Ascending aorta (tissue), 2 donors: ENCODE results near the gene COL18A1. TPM values are rescaled to one million over a fixed set of nuclear protein-coding genes. Genes with fewer than 3 reads are reported as not detected.
A peak's percentile ranks its signal among the peaks of the same experiment; 100 is the strongest.

Experiments
- DNase-seq, 2 donors: peaks; one replicate each; pipeline ENCODE4 v3.0.0-alpha.2; 2019; ENCODE audit warnings: low spot score in 2 of 2
- H3K27ac ChIP-seq, 2 donors: fragments of 200-600 bp; sonication (generic); one replicate each; pipeline ENCODE4 v1.5.1; 2016 to 2017; ENCODE audit warnings: mild to moderate bottlenecking in 1 of 2
- H3K27me3 ChIP-seq: fragments of 200-600 bp; sonication (generic); one replicate; pipeline ENCODE4 v1.5.1; 2017
- H3K36me3 ChIP-seq, 2 donors: fragments of 200-600 bp; sonication (generic); one replicate each; pipeline ENCODE4 v1.5.1; 2016
- H3K4me1 ChIP-seq, 2 donors: fragments of 200-600 bp; sonication (generic); one replicate each; pipeline ENCODE4 v1.5.1; 2016 to 2017; ENCODE audit warnings: mild to moderate bottlenecking in 1 of 2
- H3K4me3 ChIP-seq, 2 donors: fragments of 200-600 bp; sonication (generic); one replicate each; pipeline ENCODE4 v1.5.1; 2016 to 2017; ENCODE audit warnings: mild to moderate bottlenecking in 1 of 2
- H3K9me3 ChIP-seq, 2 donors: fragments of 200-600 bp; sonication (generic); one replicate each; pipeline ENCODE4 v1.5.1; 2016
- intact Hi-C: fragments of 100-400 bp; cut with DNase I; formaldehyde crosslinking; loops from one replicate; pipeline ENCODE4 v1.15.1; 2023
- total RNA-seq: library from RNA; depleted of rRNA; stranded (reverse); fragments of >200 nt; gene quantifications from one replicate; pipeline ENCODE4 v1.1.0, GENCODE V29; 2016
- TF ChIP-seq, protein P1 (sequence below), 3 experiments: fragments of 200-600 bp in 2 of 3; fragments of 450-650 bp in 1 of 3; sonication (generic) in 2 of 3; IDR thresholded peaks; one replicate each; pipeline ENCODE4 v1.5.1; 2016 to 2019; ENCODE audit warnings: antibody characterized with exemption in 3 of 3, mild to moderate bottlenecking in 1 of 3, moderate library complexity in 1 of 3

Gene COL18A1
- total RNA-seq, 1 donor from 2014 or later = 699 TPM

DNA sequence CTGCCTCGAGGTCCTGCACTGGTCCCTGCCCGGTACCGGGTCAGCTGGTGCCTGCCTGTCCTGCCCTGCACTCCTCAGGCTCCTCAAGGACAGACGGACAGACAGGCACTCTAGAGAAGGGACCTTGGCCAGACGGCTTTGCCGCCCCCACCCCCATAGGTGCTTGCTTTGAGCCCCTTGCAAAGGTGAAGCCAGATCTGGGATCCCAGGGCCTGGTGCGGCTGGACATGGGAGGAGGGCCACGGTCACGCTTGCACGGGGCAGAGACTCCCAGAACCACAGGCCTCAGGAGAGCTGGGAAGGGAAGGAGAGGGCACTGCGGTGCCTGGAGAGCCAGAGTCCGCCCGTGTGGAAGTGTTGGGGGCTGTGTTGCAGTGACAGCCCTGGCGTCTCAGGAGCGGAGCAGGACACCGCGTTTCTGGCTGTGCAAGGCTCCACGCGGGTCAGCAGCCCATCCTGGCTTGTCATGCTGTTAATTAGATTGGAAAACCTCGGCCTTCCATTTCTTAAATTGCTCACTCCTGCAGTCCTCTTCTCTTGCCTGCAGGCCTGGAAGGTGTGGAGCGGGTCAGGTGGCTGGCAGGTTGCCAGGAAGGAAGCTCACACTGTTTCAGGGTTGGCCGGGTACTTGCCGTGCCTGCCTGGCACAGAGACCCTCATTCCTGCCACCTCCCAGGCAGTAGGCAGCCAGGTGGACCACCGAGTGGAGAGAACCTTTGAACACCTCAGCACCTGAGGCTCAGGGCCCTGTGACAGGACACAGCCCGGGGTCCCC is 16.3 kb downstream of the COL18A1 start:
- Histone ChIP-seq H3K4me1 (peaks cover 6 to 59% of the 10 kb centered on the region in 2 donors), H3K36me3 (no peaks in the 10 kb centered on the region), H3K27me3 (no peaks in the 10 kb centered on the region), H3K27ac (peak overlapping the region; percentile 65 to 97), H3K4me3 (peak overlapping the region; percentile 15 to 53), H3K9me3 (no peaks in the 10 kb centered on the region)
- peak in 1 of 2 donors; percentile 64 for DNase-seq
- TF ChIP-seq, protein P1, sequence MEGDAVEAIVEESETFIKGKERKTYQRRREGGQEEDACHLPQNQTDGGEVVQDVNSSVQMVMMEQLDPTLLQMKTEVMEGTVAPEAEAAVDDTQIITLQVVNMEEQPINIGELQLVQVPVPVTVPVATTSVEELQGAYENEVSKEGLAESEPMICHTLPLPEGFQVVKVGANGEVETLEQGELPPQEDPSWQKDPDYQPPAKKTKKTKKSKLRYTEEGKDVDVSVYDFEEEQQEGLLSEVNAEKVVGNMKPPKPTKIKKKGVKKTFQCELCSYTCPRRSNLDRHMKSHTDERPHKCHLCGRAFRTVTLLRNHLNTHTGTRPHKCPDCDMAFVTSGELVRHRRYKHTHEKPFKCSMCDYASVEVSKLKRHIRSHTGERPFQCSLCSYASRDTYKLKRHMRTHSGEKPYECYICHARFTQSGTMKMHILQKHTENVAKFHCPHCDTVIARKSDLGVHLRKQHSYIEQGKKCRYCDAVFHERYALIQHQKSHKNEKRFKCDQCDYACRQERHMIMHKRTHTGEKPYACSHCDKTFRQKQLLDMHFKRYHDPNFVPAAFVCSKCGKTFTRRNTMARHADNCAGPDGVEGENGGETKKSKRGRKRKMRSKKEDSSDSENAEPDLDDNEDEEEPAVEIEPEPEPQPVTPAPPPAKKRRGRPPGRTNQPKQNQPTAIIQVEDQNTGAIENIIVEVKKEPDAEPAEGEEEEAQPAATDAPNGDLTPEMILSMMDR (IDR thresholded peaks at IDR 0.05) = no peak
- intact Hi-C loops = no loop called here

DNA sequence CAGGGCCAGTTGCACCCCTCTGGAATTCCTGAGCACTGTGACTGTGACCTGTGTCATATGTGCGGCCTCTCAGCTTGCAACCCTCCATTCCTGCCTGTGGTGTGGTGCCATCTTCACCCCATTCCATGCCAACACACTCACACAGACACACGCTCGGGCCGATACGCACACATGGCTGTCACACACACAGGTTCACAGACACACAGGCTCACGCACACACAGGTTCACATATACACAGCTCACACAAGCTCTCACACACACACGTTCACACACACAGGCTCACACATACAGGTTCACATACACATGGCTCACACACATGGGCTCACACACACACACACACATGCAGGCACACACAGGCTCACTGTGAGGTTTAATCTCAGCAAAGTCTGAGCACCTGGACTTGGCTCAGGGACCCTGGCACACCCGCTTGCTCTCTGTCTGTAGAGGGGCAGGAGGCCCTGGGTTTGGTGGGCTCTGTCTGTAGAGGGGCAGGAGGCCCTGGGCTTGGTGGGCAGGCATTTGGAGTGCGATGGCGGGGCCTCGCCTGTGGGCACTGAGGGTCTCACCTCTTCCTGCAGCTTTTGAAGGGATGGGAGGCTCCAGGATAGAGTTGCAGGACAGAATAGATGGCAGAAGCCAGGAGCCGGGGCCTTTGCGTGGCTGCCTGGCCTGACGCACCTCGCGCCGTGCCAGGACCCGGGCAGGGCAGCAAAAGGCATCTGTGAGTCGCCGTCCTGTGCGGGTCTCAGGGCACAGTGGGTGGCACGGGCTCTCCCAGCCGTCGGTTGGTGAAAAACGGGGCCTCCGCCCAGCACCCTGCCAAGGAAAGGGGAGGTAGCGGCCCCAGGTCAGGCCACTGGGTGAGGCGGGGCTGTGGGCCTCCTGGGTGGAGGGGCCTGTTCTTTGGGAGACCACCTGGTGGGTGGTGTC is 17.1 kb downstream of the COL18A1 start:
- H3K36me3 ChIP-seq = no peaks in the 10 kb centered on the region
- intact Hi-C loops = no loop called here
- H3K27ac ChIP-seq = peak overlapping the region; percentile 65 to 97
- H3K9me3 ChIP-seq = no peaks in the 10 kb centered on the region
- no peaks in the 10 kb centered on the region for H3K27me3 ChIP-seq
- no peak overlapping the region for H3K4me3 ChIP-seq
- TF ChIP-seq, protein P1 (IDR thresholded peaks at IDR 0.05) = no peak
- peak in 1 of 2 donors; percentile 61 for DNase-seq
- H3K4me1 ChIP-seq = peaks cover 6 to 56% of the 10 kb centered on the region in 2 donors

DNA sequence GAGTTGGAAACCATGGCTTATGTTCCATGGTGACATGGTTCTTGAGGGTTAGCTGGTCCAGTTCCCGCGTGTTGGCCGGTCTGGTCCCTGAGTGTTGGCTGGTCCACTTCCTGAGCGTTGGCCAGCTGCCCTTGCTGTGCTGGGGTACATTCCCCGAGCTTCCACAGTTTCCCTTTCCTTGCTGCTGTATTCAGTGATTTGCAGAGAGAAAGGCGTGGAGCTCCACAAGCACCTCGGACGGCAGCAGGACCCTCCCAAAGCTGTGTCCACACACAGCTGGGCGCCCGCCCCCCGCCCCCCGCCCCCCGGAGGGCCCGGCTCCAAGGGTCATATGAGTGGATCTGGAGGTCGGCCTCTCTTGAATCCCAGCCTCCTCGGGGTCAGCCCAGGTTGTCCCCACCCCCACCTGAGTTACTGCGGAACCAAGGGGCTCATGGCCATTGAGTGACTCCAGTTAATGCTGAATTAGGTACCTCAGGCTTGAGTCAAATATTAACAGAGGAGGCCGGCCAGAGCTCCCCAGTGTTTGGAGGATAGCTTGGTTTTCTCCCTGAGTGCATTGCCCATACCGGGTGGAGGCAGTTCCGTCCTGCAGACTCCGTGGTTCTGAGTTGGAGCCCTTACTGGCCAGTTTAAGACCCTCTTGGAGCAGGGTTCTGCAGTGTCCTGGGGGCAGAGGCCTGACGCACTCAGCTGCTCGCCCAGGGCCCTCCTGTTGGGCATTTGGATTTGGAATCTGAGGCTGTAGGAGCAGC is 18.4 kb downstream of the COL18A1 start:
- H3K27me3 ChIP-seq = no peaks in the 10 kb centered on the region
- no peaks in the 10 kb centered on the region for H3K36me3 ChIP-seq
- no peak overlapping the region for H3K4me3 ChIP-seq
- peaks cover 4 to 58% of the 10 kb centered on the region in 2 donors for H3K4me1 ChIP-seq
- intact Hi-C loops = no loop called here
- H3K27ac ChIP-seq = peak overlapping the region; percentile 39 to 65
- H3K9me3 ChIP-seq = no peaks in the 10 kb centered on the region
- no peak for DNase-seq
- TF ChIP-seq, protein P1 (IDR thresholded peaks at IDR 0.05) = no peak

DNA sequence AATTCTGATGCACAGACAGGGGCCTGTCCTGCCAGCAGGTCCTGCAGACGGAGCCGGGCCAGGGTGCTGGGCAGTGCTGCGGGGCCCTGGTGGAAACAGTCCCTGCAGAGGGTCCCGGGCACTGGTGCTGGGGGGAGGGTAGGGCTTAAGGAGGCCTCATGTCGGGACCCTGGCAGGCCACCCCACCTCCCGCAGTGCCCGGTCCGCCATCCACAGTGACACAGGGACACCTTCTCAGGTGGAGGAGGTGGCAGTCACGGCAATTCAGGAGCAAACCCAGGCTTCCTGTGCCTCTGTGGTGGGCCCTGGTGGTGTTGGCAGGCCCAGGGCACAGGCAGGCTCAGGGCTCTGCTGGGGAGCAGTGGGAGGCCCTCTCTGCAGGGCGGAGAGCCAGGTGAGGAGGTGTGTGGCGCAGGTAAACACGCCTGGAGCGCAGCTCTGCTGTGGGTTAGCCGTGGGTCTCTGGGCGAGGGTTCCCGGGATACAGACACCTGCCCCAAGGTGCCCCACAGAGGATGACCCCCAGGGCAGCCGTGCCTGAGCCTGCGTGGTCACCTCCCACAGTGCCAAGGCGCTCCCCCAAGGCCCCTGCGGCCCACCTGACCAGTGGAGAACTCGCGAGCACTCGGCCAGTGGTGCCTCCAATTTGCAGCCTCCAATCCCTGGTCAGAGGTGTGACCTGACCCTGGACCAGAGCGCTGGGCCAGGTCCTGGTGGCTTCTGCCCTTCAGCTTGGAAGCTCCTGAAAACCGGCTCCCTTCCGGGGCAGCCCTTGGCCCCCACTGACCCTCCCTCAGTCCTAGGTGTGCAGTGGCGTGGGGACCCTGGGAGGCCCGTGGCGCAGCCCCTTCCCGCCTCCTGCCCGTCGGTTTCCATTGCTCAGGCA is 19.2 kb downstream of the COL18A1 start:
- Histone ChIP-seq H3K9me3 (no peaks in the 10 kb centered on the region), H3K4me1 (peaks cover 4 to 54% of the 10 kb centered on the region in 2 donors), H3K36me3 (no peaks in the 10 kb centered on the region), H3K27ac (peak overlapping the region; percentile 32 to 39), H3K4me3 (no peak overlapping the region), H3K27me3 (no peaks in the 10 kb centered on the region)
- intact Hi-C loops = no loop called here
- TF ChIP-seq, protein P1 (IDR thresholded peaks at IDR 0.05) = no peak
- no peak for DNase-seq
